Vagina (tissue), 2 donors: ENCODE results near the gene SLC22A2.

Experiments
- CTCF ChIP-seq, 3 experiments: fragments of 450-650 bp in 2 of 3; fragments of 200-600 bp in 1 of 3; sonication (generic) in 1 of 3; IDR thresholded peaks; one replicate each; pipeline ENCODE4 v1.5.1; 2017 to 2019; ENCODE audit warnings: antibody characterized with exemption in 3 of 3, mild to moderate bottlenecking in 2 of 3, moderate library complexity in 2 of 3
- POLR2A ChIP-seq, 2 donors: fragments of 450-650 bp; IDR thresholded peaks; one replicate each; pipeline ENCODE4 v1.6.1; 2017; ENCODE audit warnings: antibody characterized with exemption in 2 of 2, mild to moderate bottlenecking in 2 of 2, moderate library complexity in 2 of 2

GRCh38 chr6:160190973-160191372 lies 67.6 kb downstream of the SLC22A2 start:
- no peak for TF ChIP-seq CTCF (IDR thresholded peaks at IDR 0.05)
- TF ChIP-seq POLR2A (IDR thresholded peaks at IDR 0.05): no peak
